Activated T-helper 1 cell treated with anti-CD3 and anti-CD28 coated beads, Interleukin-2, amount 50 U/mL, for 16 hours (primary cell): ENCODE results near the gene ACTL8.

Source experiments
- DNase-seq, 2 donors: peaks; one replicate each; pipeline ENCODE4 v3.0.0-alpha.2; 2020; ENCODE audit warnings: low read depth in 1 of 2, low spot score in 1 of 2

Gene ACTL8

DNA sequence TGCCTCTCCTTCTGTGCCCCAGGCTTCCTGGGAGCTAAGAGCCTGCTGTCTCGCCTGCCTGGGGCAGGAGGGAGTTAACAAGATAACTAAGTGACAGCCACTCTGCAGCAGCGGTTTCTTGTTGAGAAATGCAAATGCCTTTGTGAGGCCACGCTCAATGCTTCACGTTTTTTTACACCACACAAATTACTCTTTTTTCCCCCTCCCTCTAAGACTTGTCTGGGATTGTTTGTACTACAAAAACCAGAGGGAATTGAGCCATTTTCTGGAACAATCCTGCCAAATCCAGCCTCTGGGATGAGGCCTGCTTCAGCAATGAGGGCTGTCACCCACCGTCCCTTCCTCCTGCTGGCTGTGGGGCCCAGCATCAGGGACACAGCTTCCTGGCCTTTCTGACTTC lies 119.6 kb downstream of the ACTL8 start:
- no peak for DNase-seq

- no peak for DNase-seq
These were observed 120.2 kb downstream of the ACTL8 start for GRCh38 chr1:17875171-17875881.

- no peak for DNase-seq
These were observed 120.7 kb downstream of the ACTL8 start for GRCh38 chr1:17875882-17876280.
